Stimulated activated memory B cell treated with anti-CD40 and anti-IgM and Interleukin-4, amounts not matched to agents 10 μg/mL and 1 μg/mL and 100 μg/mL, for 72 hours (primary cell): Measurements from ENCODE around the gene ARL11.
A peak's percentile ranks its signal among the peaks of the same experiment; 100 is the strongest.
"Not testable (repeated sequence)": the region's sequence is repeated elsewhere in the genome, so short reads cannot be mapped to it uniquely, and the experiment has no call there.

Experiments
- ATAC-seq: fragments of 150-1000 bp; cut with Tn5 transposase; 2 replicates; pipeline ENCODE4 v1.10.0; 2021
- H3K27ac Mint-ChIP-seq: one replicate; pipeline ENCODE4 v1.8.0; 2022; ENCODE audit warnings: mild to moderate bottlenecking, mixed read lengths
- H3K27me3 Mint-ChIP-seq: one replicate; pipeline ENCODE4 v1.8.0; 2022; ENCODE audit warnings: mixed read lengths
- H3K36me3 Mint-ChIP-seq: one replicate; pipeline ENCODE4 v1.8.0; 2022; ENCODE audit warnings: mixed read lengths
- H3K4me1 Mint-ChIP-seq: one replicate; pipeline ENCODE4 v1.8.0; 2022; ENCODE audit warnings: mixed read lengths
- H3K4me3 Mint-ChIP-seq: one replicate; pipeline ENCODE4 v1.8.0; 2022; ENCODE audit warnings: mild to moderate bottlenecking, moderate library complexity, mixed read lengths
- H3K9me3 Mint-ChIP-seq: one replicate; pipeline ENCODE4 v1.8.0; 2022; ENCODE audit warnings: mixed read lengths

ARL11 gene

GRCh38 chr13:49627831-49628652 is at the start of gene ARL11:
TSS of gene ARL11 (plus strand) at chr13:49628507. CDS start at chr13:49630448, 1,941 bp downstream.
- Mint-ChIP-seq H3K27ac (peak within 1 kb of the TSS; percentile 96), H3K4me3 (peak within 1 kb of the TSS; percentile 99), H3K27me3 (no peaks in the 10 kb centered on the region), H3K4me1 (peaks cover 19% of the 10 kb centered on the region), H3K36me3 (peaks cover 7% of the 10 kb centered on the region), H3K9me3 (no peaks in the 10 kb centered on the region)
- peak; percentile 97 for ATAC-seq

- H3K4me3 Mint-ChIP-seq, result no peak overlapping the region
- no peaks in the 10 kb centered on the region for H3K27me3 Mint-ChIP-seq
- H3K36me3 Mint-ChIP-seq, result peaks cover 42% of the 10 kb centered on the region
- no peak for ATAC-seq
- H3K9me3 Mint-ChIP-seq, result no peaks in the 10 kb centered on the region
- H3K27ac Mint-ChIP-seq, result no peak overlapping the region
- H3K4me1 Mint-ChIP-seq, result peaks cover 31% of the 10 kb centered on the region
Measured at GRCh38 chr13:49579501-49579900, 48.8 kb upstream of the ARL11 start.

GRCh38 chr13:49580980-49581680 is 47.2 kb upstream of the ARL11 start:
- Mint-ChIP-seq H3K27me3 (no peaks in the 10 kb centered on the region), H3K36me3 (peaks cover 28% of the 10 kb centered on the region), H3K9me3 (no peaks in the 10 kb centered on the region), H3K27ac (peak overlapping the region; percentile 5), H3K4me1 (peaks cover 41% of the 10 kb centered on the region), H3K4me3 (no peak overlapping the region)
- no peak for ATAC-seq

GRCh38 chr13:49584771-49585182 is 43.5 kb upstream of the ARL11 start:
- Mint-ChIP-seq H3K4me1 (peaks cover 49% of the 10 kb centered on the region), H3K27me3 (no peaks in the 10 kb centered on the region), H3K4me3 (peak overlapping the region; percentile 90), H3K36me3 (peaks cover 26% of the 10 kb centered on the region), H3K27ac (peak overlapping the region; percentile 82), H3K9me3 (no peaks in the 10 kb centered on the region)
- peak; percentile 21 for ATAC-seq

GRCh38 chr13:49585220-49586157 is 42.8 kb upstream of the ARL11 start, which contains the start of gene RCBTB1:
TSS of gene RCBTB1 (minus strand) at chr13:49585558. CDS start at chr13:49567279, 18,279 bp downstream.
- peak; percentile 96 for ATAC-seq
- H3K27me3 Mint-ChIP-seq, result no peaks in the 10 kb centered on the region
- H3K4me3 Mint-ChIP-seq, result peak within 1 kb of the TSS; percentile 90
- peaks cover 20% of the 10 kb centered on the region for H3K36me3 Mint-ChIP-seq
- no peaks in the 10 kb centered on the region for H3K9me3 Mint-ChIP-seq
- H3K27ac Mint-ChIP-seq, result peak within 1 kb of the TSS; percentile 82
- peaks cover 49% of the 10 kb centered on the region for H3K4me1 Mint-ChIP-seq

GRCh38 chr13:49586717-49587116 is 41.6 kb upstream of the ARL11 start:
- Mint-ChIP-seq H3K27ac (peak overlapping the region; percentile 82), H3K4me3 (peak overlapping the region; percentile 90), H3K27me3 (no peaks in the 10 kb centered on the region), H3K9me3 (no peaks in the 10 kb centered on the region), H3K4me1 (peaks cover 37% of the 10 kb centered on the region), H3K36me3 (peaks cover 10% of the 10 kb centered on the region)
- ATAC-seq, result no peak

GRCh38 chr13:49587311-49587847 is 40.9 kb upstream of the ARL11 start:
- Mint-ChIP-seq H3K27me3 (no peaks in the 10 kb centered on the region), H3K27ac (peak overlapping the region; percentile 82), H3K4me1 (peaks cover 36% of the 10 kb centered on the region), H3K36me3 (peaks cover 8% of the 10 kb centered on the region), H3K4me3 (no peak overlapping the region), H3K9me3 (no peaks in the 10 kb centered on the region)
- ATAC-seq, result no peak

GRCh38 chr13:49590714-49591113 is 37.6 kb upstream of the ARL11 start:
- H3K27ac Mint-ChIP-seq, H3K9me3 Mint-ChIP-seq, H3K27me3 Mint-ChIP-seq, H3K36me3 Mint-ChIP-seq, H3K4me3 Mint-ChIP-seq, ATAC-seq: not testable (repeated sequence)
- peaks cover 12% of the 10 kb centered on the region for H3K4me1 Mint-ChIP-seq

GRCh38 chr13:49593876-49594275 is 34.4 kb upstream of the ARL11 start:
- not testable (repeated sequence) for ATAC-seq, H3K36me3 Mint-ChIP-seq, H3K27me3 Mint-ChIP-seq, H3K4me3 Mint-ChIP-seq, H3K4me1 Mint-ChIP-seq, H3K27ac Mint-ChIP-seq, H3K9me3 Mint-ChIP-seq

GRCh38 chr13:49594576-49594975 is 33.7 kb upstream of the ARL11 start:
- Mint-ChIP-seq H3K27me3 (no peaks in the 10 kb centered on the region), H3K4me1 (no peaks in the 10 kb centered on the region), H3K36me3 (no peaks in the 10 kb centered on the region), H3K27ac (no peak overlapping the region), H3K4me3 (no peak overlapping the region), H3K9me3 (no peaks in the 10 kb centered on the region)
- no peak for ATAC-seq

GRCh38 chr13:49596221-49596620 is 32.1 kb upstream of the ARL11 start:
- H3K4me3 Mint-ChIP-seq, result no peak overlapping the region
- H3K27ac Mint-ChIP-seq, result no peak overlapping the region
- ATAC-seq, result no peak
- H3K36me3 Mint-ChIP-seq, result no peaks in the 10 kb centered on the region
- no peaks in the 10 kb centered on the region for H3K4me1 Mint-ChIP-seq
- no peaks in the 10 kb centered on the region for H3K27me3 Mint-ChIP-seq
- no peaks in the 10 kb centered on the region for H3K9me3 Mint-ChIP-seq

GRCh38 chr13:49597043-49597641 is 31.2 kb upstream of the ARL11 start:
- H3K27me3 Mint-ChIP-seq, result no peaks in the 10 kb centered on the region
- H3K27ac Mint-ChIP-seq, result no peak overlapping the region
- ATAC-seq, result no peak

GRCh38 chr13:49602005-49602404 is 26.3 kb upstream of the ARL11 start:
- Mint-ChIP-seq H3K9me3 (no peaks in the 10 kb centered on the region), H3K27me3 (no peaks in the 10 kb centered on the region), H3K27ac (no peak overlapping the region), H3K4me3 (no peak overlapping the region), H3K36me3 (no peaks in the 10 kb centered on the region), H3K4me1 (peaks cover 4% of the 10 kb centered on the region)
- no peak for ATAC-seq

More at GRCh38 chr13:49597043-49597641, 31.2 kb upstream of the ARL11 start:
- no peaks in the 10 kb centered on the region for H3K36me3 Mint-ChIP-seq
- H3K4me1 Mint-ChIP-seq, result no peaks in the 10 kb centered on the region
- no peak overlapping the region for H3K4me3 Mint-ChIP-seq
- no peaks in the 10 kb centered on the region for H3K9me3 Mint-ChIP-seq

GRCh38 chr13:49602615-49603014 is 25.7 kb upstream of the ARL11 start:
- H3K36me3 Mint-ChIP-seq, H3K4me3 Mint-ChIP-seq, H3K4me1 Mint-ChIP-seq, H3K27me3 Mint-ChIP-seq, H3K9me3 Mint-ChIP-seq, H3K27ac Mint-ChIP-seq, ATAC-seq: not testable (repeated sequence)
